Keratinocyte (primary cell): ENCODE measurements around the gene CRYBA2. TPM values are rescaled to one million over a fixed set of nuclear protein-coding genes. Genes with fewer than 3 reads are reported as not detected.

ENCODE experiments used
- DNase-seq: peaks from one replicate; pipeline ENCODE4 v3.0.0-alpha.2; 2011; ENCODE audit warnings: low read depth, missing footprints, low spot score
- FAIRE-seq: peaks from 2 replicates; lab custom pipeline; 2011; peaks lifted over from hg19 to GRCh38; lab: Jason Lieb, UNC
- H2AFZ ChIP-seq: 2 replicates; pipeline ENCODE4 v1.6.0; 2012; ENCODE audit warnings: low read length, control low read depth, inconsistent platforms; ENCODE audit not compliant: control insufficient read depth
- H3K27ac ChIP-seq: 2 replicates; pipeline ENCODE4 v1.5.1; 2011; ENCODE audit warnings: low read length; ENCODE audit not compliant: control insufficient read depth, insufficient read depth
- H3K27me3 ChIP-seq: 3 replicates; pipeline ENCODE4 v1.6.0; 2011; ENCODE audit warnings: low read length; ENCODE audit not compliant: control insufficient read depth, insufficient read depth; ENCODE audit errors: extremely low read depth
- H3K36me3 ChIP-seq, 2 experiments: 2 replicates in 1 of 2; 3 replicates in 1 of 2; pipeline ENCODE4 v1.5.1; 2011; ENCODE audit warnings: low read length in 2 of 2, mild to moderate bottlenecking in 1 of 2; ENCODE audit not compliant: control insufficient read depth in 2 of 2, insufficient read depth in 2 of 2; ENCODE audit errors: extremely low read depth in 1 of 2
- H3K4me1 ChIP-seq: 3 replicates; pipeline ENCODE4 v1.5.1; 2011; ENCODE audit warnings: low read length; ENCODE audit not compliant: control insufficient read depth, insufficient read depth; ENCODE audit errors: extremely low read depth
- H3K4me2 ChIP-seq: 3 replicates; pipeline ENCODE4 v1.6.0; 2011; ENCODE audit warnings: low read depth, low read length; ENCODE audit not compliant: control insufficient read depth, insufficient read depth; ENCODE audit errors: extremely low read depth
- H3K4me3 ChIP-seq, 3 experiments: fragments of 200-600 bp in 1 of 3; sonication (generic) in 1 of 3; 2 replicates in 2 of 3; 3 replicates in 1 of 3; pipeline ENCODE4 v1.5.1; 2011 to 2016; ENCODE audit warnings: low read length in 3 of 3, mild to moderate bottlenecking in 3 of 3, control low read depth in 2 of 3, inconsistent platforms in 1 of 3, low read depth in 1 of 3, mixed read lengths in 1 of 3, mixed run types in 1 of 3, moderate library complexity in 1 of 3; ENCODE audit not compliant: control insufficient read depth in 2 of 3, insufficient read depth in 2 of 3; ENCODE audit errors: extremely low read depth in 1 of 3
- H3K79me2 ChIP-seq: 2 replicates; pipeline ENCODE4 v1.6.0; 2012; ENCODE audit warnings: low read length; ENCODE audit not compliant: control insufficient read depth, insufficient read depth
- H3K9ac ChIP-seq: 3 replicates; pipeline ENCODE4 v1.6.0; 2011; ENCODE audit warnings: low read length; ENCODE audit not compliant: control insufficient read depth, insufficient read depth; ENCODE audit errors: extremely low read depth
- H3K9me1 ChIP-seq: 3 replicates; pipeline ENCODE4 v1.6.0; 2011; ENCODE audit warnings: low read length; ENCODE audit not compliant: control insufficient read depth, insufficient read depth; ENCODE audit errors: extremely low read depth
- H3K9me3 ChIP-seq: 2 replicates; pipeline ENCODE4 v1.5.1; 2012; ENCODE audit warnings: low read depth, low read length; ENCODE audit not compliant: control insufficient read depth
- H4K20me1 ChIP-seq: 3 replicates; pipeline ENCODE4 v1.6.0; 2011; ENCODE audit warnings: low read length; ENCODE audit not compliant: control insufficient read depth, insufficient read depth; ENCODE audit errors: extremely low read depth
- CTCF ChIP-seq, 3 experiments: IDR thresholded peaks in 1 of 3; conservative IDR thresholded peaks in 1 of 3; optimal IDR thresholded peaks in 1 of 3; 2 replicates in 2 of 3; 3 replicates in 1 of 3; pipeline versions ENCODE3 to v1.5.1; 2011; ENCODE audit warnings: low read length in 3 of 3, mild to moderate bottlenecking in 3 of 3, moderate library complexity in 2 of 3, control low read depth in 1 of 3, inconsistent platforms in 1 of 3; ENCODE audit not compliant: insufficient read depth in 2 of 3; ENCODE audit errors: extremely low read depth in 1 of 3
- EZH2 ChIP-seq: IDR thresholded peaks from one replicate; pipeline ENCODE4 v1.6.1; 2012; ENCODE audit warnings: inconsistent platforms, mild to moderate bottlenecking, low read length, moderate library complexity
- dilution Hi-C: fragments of 300-500 bp; cut with MboI; formaldehyde crosslinking; loops from one replicate; pipeline ENCODE4 v1.7.0; 2020; ENCODE audit warnings: low sequenced_read_pairs; ENCODE audit not compliant: extremely low pct_ligation_motif_present
- polyA plus RNA-seq, 5 experiments: library from polyadenylated mRNA; depleted of rRNA in 3 of 5; stranded (reverse) in 3 of 5; stranded (forward) in 1 of 5; unstranded in 1 of 5; fragments of >200 nt; gene quantifications; 1 replicate in 1 of 5; 2 replicates in 3 of 5; 3 replicates in 1 of 5; pipeline versions ENCODE4 v1.2.1 to v1.2.3, GENCODE V29; 2011 to 2012; ENCODE audit warnings: missing spikeins in 2 of 5, low read depth in 1 of 5, low replicate concordance in 1 of 5

Gene CRYBA2
- polyA plus RNA-seq, 1 donor (not counting 4 experiments of a cell fraction or from before 2014, with no cell fraction given): not detected

- Histone ChIP-seq H4K20me1 (no peaks in the 10 kb centered on the region), H3K27me3 (no peaks in the 10 kb centered on the region), H3K9ac (no peak overlapping the region), H3K9me1 (no peaks in the 10 kb centered on the region), H2AFZ (no peak overlapping the region), H3K4me1 (no peaks in the 10 kb centered on the region), H3K27ac (no peak overlapping the region), H3K36me3 (no peaks in the 10 kb centered on the region), H3K4me3 (no peak overlapping the region), H3K4me2 (no peak overlapping the region), H3K9me3 (no peaks in the 10 kb centered on the region), H3K79me2 (no peaks in the 10 kb centered on the region)
- FAIRE-seq (no peak), DNase-seq (no peak)
- dilution Hi-C loops: no loop called here
- TF ChIP-seq CTCF (optimal IDR thresholded peaks at IDR 0.05 in 1 of 3, IDR thresholded peaks at IDR 0.05 in 1 of 3, conservative IDR thresholded peaks at IDR 0.05 in 1 of 3; ENCODE audit: extremely low read depth in 1 of 3, insufficient read depth in 2 of 3, low read length in 3 of 3) (no peak), EZH2 (no peak)
Measured at GRCh38 chr2:219010873-219011272, 17.7 kb upstream of the CRYBA2 start.

DNA sequence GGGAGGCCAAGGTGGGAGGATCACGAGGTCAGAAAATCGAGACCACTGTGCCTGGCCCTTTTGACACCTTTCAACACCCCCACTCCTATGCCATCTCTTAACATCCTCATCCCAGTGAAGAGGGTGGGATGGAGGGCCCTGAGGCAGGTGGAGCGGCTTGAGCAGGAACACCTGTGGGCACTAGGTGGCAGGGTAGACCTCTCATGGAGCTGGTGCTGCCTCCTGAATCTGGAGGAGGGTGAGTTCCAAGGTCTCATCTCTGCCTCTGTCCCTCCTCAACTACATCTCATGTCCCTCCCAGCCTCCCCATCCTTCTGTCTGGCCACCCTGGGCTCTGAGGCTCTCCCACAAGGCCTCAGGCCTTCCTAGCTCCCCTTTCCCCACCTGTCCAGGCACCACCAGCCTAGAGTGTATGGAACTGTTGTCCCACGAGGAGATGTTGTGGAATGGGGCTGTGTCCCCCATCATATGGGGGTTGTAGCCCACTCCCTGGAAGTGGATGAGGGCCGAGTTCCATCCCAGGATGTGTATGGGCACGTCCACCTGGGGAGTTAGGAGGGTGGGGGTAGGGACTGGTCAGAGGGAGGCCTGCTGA, 17.0 kb upstream of the CRYBA2 start:
- H3K27ac ChIP-seq: no peak overlapping the region
- H4K20me1 ChIP-seq: no peaks in the 10 kb centered on the region
- peak; percentile 58 for FAIRE-seq
- dilution Hi-C loops: no loop called here
- H3K9me3 ChIP-seq: no peaks in the 10 kb centered on the region
- DNase-seq: no peak
- no peak overlapping the region for H2AFZ ChIP-seq
- H3K79me2 ChIP-seq: no peaks in the 10 kb centered on the region
- no peak overlapping the region for H3K4me2 ChIP-seq
- H3K4me3 ChIP-seq: no peak overlapping the region
- no peaks in the 10 kb centered on the region for H3K9me1 ChIP-seq
- H3K9ac ChIP-seq: no peak overlapping the region
- H3K4me1 ChIP-seq: no peaks in the 10 kb centered on the region
- H3K36me3 ChIP-seq: no peaks in the 10 kb centered on the region
- peaks cover 2% of the 10 kb centered on the region for H3K27me3 ChIP-seq
- peak; percentile 60 to 89 (median 80) for TF ChIP-seq CTCF (optimal IDR thresholded peaks at IDR 0.05 in 1 of 3, IDR thresholded peaks at IDR 0.05 in 1 of 3, conservative IDR thresholded peaks at IDR 0.05 in 1 of 3; ENCODE audit: extremely low read depth in 1 of 3, insufficient read depth in 2 of 3, low read length in 3 of 3)
- TF ChIP-seq EZH2: no peak
